NCI-H524 (cell line): ENCODE data around the gene AKR1E2.

Source experiments
- DNase-seq, 2 experiments: peaks; one replicate each; lab custom pipeline; 2025; lab: John Stamatoyannopoulos, UW

The AKR1E2 gene

DNA sequence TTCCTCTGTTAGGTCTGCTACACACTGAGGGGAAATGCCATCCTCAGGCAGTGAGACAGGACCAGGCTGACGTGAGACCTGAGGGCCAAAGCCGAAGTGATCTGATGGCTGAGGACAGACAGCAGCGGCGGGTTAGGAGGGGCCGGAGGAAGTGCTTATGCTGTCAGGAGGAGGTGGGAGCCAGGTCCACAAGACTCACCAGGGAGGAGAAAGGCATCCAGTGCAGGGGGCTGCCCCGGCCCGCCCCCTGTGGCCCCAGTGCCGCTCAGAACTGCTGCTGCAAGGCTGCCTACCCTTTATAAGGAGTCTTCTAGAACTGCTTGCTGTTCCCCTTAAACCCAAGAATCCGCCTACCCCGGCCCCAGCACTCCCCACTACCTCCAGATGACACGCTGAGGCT, 19.8 kb downstream of the AKR1E2 start:
- no peak for DNase-seq

DNA sequence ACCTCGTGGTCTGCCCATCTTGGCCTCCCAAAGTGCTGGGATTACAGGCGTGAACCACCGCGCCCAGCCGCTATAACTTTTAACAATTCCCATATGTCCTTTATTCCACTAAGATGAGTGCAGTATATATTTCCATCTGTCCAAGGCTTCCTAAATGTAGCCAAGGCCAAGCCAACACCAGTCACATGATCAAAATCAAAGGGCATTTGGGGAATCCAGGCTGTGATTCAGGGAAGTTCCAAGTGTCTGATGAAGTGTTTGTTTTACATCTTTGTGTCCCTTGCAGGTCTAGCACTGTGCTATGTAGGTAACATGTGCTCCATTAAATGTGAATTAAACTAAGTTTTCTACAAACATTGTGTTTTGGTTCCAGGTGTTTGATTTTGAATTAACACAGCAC, 20.8 kb downstream of the AKR1E2 start:
- DNase-seq, result no peak

DNA sequence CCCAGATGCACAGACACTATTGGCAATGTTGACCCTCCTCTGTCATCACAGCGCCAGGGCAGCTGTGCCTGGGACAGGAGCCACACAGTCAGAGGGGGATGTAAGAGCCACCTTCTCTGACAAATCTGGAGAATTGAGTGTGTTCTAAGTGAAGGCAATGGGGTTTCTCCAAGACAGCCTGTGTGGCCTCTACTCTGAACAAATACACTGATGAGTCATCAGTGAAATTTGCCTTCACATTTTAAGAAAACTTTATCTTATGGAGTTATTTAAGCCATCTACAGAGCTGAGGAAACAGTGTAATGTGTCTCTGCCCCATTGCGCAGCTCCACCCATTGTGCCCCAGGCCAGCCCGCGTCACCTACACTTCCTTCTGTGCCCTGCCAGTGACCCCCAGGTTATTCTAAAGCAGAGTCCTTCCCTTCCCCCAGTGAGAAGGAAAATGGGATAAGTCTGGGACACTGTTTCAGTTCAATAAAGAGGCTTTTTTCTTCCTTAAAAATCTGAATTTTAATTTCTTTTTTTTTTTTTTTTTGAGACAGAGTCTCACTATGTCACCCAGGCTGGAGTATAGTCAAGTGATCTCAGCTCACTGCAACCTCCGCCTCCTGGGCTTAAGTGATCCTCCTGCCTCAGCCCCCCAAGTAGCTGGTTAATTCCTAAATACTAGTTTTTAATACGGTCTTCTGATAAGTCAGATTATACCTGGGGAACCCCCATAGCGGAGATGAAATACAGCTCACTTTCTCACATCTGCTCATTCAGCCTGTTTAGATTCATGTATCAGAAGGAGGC, 21.8 kb downstream of the AKR1E2 start:
- no peak for DNase-seq

DNA sequence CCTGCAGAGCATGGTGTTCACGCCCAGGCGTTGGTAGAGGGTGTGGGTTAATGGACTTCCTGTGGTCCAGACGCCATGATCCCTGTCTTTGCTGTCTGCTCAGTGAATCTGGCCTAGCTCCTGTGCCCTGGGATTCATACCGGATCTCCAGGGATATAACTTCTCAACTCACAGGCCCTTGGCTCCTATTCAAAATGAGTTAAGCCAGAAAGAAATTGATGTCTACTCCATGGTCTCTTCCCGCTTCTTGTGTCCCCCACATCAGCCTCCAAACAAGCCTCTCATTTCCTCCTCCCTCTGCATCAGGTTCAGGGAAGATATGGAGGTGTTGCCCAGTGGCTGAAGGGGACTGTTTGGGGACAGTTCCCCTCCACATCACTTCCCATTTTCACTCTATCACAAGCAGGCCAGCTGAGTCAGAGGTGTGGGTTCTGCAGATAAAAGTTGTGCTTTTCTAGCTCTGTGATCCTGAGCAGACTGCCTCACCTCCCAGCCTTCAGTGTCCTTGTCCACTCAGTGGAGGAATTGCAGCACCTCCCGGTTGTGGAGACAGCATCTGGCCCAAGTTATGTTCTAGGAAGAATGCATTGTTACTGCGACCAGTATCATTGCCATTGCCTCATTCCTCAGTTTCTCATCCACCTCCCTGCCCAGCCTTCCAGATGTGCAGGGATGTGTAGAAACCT, 22.5 kb downstream of the AKR1E2 start:
- DNase-seq, result no peak

DNA sequence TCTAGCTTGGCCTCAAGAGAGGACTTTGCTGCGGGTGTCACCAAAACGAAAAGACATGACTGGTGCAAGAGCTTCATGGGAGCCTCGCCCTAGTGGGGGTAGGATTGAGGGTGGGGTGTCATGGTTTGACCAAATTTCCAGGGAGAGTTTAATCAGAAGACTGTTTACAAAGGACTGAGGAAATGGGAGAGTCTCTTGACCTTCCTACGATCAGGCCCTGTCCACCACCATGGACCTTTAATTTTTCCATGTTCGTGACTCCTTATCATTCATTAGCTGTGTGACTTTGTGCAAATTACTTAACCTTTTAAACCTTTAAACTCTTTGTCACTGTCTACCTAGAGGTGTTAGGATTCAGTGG, 23.0 kb downstream of the AKR1E2 start:
- DNase-seq, result no peak

DNA sequence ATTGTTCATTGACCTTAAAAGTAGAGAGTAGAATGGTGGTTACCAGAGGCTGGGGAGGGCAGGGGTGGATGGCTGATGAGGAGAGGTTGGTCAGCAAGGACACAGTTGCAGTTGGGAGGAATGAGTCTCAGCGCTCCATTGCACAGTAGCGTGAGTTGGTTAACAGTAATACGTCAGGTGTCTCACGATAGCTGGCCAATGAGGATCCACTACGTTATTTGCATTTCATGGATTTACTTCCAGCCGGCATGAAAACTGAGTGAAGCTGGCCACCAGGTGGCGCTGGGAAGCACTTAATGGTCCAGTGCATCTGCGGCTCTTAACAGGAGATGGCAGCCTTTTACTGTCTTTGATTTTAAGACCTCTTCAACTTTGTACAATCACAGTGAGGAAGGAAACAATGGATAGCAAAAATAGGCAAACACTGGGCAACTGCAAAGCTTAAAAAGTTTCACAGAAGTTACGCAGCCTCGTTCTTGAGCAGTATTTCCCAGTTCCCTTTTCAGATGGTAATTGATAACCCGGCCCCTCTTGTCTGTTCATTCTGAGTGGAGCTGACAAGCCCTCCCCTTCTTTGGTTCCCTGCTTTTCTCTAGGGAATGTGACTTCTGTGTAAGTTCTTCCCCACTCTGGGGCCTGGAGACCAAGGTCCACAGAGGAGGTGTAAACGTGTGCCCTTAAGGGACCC, 23.7 kb downstream of the AKR1E2 start:
- peak; percentile 53 to 74 for DNase-seq

DNA sequence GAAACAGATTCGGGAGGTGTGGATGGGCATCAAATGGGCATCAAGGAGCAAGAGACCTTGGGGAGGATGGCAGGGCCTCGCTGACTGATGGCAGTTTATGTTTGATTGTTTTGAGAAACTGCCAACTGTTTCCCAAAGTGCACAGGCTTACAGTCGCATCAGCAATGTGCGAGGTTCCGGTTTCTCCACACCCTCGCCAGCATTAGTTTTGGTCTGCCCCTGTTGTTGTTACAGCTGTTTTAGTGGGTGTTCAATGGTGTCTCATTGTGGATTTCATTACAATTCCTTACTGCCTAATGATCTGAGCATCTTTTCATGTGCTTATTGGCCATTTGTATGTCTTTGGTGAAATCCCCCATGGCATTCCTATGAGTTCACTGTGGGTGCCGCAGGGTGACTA, 24.4 kb downstream of the AKR1E2 start:
- DNase-seq, result no peak

DNA sequence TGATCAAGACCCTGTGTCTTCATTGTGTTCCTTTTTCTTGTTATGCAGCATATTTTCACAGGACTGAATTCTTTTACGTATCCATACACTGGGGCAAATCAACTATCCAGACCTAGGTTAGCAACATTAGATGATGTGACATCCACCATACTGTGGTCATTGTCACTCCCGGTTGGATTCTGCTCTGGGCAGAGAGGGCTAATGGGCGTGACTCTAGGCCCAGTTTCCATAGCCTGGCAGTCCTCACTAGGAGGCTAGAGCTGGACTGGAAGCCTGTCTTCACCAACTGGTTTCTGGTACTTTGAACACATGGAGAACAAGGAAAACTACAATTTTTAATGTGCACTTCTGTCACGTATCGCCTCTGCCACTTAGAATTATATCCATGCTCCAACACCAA, 25.2 kb downstream of the AKR1E2 start:
- DNase-seq, result no peak

DNA sequence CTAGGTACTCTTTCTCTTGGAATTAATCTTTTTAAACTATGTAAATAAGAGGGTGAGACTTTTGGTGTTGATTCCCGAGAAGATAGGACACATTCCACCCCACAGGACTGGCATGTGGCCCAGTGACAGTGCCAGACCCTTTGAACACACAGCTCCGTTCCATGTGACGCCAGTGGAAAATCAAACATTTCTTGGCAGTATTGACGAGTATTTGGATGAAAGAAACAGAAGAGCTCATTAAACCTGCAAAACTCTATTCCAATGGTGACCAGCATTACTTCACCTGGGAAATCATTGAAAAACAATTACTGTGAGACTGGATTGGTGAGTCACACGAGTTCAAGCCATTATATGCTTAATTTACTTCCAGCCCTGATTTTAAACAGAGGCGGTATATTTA, 25.8 kb downstream of the AKR1E2 start:
- no peak for DNase-seq

DNA sequence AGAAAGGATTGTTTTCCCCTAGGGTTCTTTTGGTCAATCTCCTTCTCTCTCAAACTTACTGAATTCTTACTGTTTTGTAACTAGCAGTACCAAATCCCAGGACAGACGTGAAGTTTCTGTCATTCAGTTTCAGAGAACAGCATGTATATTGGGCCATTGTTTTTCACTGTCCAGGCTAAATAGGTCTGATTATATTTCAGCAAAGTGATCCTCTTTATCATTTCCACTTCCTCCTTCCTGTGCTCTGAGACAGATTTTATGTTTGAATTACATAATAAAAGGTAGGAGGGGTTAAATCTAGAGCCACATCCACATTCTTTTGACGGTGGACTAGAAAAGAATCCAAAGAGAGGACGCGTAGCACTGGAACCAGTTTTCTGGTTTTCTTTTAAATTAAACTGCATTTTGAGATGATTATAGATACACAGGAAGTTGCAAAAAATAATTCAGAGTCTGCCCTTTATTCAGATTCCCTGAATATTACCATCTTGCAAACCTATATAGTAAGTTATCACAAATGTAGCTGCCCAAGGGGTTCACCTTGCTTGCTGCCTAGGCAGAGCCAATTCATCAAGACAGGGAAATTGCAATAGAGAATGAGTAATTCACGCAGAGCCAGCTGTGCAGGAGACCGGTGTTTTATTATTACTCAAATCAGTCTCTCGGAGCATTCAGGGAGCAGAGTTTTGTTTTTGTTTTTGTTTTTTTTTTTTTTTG, 40.1 kb downstream of the AKR1E2 start:
- no peak for DNase-seq

DNA sequence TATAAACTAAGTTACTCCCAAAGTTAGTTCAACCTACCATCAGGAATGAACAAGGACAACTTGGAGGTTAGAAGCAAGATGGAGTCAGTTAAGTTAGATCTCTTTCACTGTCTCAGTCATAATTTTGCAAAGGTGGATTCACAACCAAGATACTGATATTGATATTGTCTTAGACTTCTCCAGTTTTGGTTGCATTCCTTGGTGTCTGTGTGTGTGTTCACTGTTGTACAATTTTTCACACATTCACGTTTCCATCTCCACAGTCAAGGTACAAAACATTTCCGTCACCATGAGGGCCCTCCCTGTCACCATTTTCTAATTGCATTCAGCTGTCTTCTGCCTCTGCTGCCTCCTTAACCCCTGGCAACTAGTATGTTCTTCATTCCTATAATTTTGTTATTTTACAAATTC, 41.1 kb downstream of the AKR1E2 start:
- DNase-seq, result no peak

DNA sequence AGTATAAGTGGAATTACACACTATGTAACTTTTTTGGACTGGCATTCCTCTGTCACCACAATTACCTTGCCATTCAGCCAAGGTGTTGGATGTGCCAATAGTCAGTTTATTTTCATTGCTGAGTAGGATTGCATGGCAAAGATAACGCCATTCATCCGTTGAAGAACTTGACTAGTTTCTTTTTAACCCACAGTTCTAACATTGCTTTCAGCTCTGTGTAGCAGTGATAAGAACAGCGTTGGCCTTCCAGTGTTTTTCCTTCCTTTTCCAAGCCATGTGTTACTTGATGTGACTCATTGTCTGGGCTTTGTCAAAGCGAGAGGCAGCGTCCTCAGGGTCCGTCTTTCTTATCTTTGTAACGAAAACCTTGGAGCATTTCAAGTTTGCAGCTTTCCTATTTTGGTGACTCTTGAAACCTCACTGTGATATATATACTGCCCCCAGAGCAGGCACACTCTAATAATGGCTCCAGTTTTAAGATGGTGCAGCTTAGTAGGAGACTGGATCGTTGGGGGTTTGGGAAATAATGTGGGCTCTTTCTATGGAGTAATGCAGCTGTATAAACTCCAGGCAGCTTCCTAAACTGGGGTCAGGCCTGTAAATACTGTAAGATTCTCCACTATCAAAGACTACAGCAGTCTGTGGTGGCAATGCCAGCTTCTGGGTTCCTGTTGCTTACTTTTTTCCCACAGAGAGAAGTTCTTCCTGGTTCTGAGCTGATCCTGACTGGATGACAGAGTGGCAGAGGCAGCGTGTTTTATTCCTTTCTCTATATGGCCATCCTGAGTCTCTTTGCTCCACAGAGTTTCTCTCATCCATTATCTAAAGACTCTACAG, 41.7 kb downstream of the AKR1E2 start:
- no peak for DNase-seq

DNA sequence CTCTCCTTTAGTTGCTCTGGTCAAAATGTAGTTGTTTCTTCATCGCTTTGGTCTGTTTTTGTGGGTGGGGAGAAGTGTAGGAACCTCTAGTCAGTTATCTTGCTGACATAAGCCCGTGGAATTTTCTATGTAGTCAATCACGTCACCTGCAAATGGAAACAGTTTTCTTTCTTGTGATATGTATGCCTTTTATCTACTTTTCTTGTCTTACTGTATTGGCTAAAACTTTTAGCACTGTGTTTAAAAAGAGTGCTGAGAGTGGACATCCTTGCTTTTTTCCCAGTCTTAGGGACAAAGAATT, 42.3 kb downstream of the AKR1E2 start:
- DNase-seq, result no peak

DNA sequence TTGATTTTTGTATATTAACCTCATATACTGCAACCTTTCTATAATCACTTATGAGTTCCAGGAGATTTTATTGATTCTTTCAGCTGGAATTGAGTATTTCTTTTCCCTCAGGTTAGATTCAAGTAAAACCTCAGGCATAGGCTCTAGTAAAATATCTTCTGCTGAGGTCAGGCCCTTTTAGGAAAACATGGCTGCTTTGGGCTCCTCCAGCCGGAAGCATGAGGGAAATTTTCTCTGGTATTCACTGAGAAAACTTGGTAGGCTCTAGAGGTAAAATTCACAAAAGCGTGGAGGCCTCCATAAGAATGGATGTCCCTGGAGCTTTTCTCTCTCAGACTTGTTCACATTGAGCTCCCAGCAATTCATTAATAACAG, 56.7 kb downstream of the AKR1E2 start:
- DNase-seq, result no peak

DNA sequence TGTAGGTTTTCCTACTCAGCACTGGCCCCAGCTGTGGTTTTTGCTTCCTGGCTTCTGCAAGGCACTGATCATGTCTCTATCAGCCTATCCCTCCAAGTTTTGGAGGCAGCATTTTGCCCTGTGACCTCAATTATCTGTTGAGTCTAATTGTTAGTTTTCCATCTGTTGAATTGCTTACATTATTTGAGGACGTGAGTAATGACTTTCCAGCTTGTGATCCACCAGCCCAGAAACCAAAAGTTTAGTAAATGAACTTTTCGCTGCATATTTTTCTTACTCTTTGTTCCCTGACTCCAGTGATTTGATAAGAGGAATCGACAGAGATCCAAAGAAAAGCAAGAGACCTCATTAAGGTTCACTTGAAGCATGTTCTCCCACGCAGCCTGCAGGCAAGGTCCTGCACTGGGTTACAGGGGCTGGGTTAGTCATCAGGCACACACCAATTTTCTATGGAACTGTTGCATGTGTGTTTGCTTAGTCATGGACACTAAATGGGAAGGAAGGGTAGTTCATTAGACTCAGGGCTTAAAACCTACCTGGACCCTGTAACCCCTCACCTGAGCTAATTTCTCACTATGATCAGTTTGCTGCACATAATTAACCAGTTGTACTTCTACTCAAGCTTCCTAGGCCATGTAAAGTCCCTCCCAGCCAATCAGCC, 57.2 kb downstream of the AKR1E2 start:
- DNase-seq, result no peak

DNA sequence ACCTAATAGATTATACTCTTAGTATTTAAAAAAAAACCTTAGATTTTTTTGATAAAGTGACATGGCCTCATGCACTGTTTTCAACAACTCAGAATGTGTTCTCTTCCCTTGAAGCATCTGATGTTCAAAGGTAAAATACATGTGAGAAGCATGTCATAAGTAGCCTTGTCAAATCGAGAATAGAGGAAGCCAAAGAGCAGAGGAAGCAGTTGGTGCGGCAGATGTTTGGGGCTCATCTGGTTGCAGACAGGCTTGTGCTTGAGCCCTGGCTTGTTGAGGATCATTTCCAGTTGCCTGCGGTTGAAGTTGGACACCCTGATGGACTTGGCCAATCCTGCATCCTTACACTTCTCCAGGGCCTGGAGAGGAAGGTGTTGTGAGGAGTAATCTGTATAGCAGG, 59.2 kb downstream of the AKR1E2 start:
- peak in 1 of 2 experiments; percentile 47 for DNase-seq

DNA sequence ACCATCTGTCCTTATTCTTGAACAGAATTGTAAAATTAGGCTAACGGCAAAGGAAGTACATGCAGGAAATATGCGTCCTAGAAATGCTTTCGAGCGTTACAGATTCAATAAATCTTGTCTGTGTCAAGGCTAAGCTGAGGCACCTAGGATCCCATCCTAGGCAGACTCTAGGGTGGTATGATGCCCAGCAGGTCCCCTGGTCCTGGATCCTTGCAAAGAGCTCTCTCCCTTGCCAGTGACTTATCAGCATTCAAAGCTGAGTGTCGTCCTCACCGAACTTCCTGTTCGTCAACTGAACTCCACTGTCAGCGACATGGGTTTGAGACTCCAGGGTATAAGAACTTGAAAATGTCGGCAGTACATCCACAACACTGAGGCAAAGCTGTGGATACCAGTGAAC, 61.5 kb downstream of the AKR1E2 start:
- DNase-seq, result no peak

DNA sequence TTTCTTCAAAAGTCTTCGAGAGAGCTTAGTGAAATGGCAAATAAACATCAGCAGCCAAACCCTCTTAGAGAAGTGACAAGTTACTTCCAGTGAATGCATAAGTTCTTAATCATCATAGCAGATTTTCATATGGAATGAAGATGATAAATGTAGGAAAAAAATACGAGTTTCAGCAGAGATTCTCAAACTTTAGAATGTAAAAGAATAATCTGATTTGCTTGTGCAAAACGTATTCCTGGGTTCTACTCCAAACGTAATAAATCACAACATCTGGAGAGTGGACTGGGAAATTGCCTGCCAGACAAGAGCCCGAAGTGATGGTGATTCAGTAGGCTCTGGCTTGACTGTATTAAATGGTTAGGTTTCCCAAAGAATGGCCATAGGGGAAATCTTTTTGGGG, 62.2 kb downstream of the AKR1E2 start:
- no peak for DNase-seq

DNA sequence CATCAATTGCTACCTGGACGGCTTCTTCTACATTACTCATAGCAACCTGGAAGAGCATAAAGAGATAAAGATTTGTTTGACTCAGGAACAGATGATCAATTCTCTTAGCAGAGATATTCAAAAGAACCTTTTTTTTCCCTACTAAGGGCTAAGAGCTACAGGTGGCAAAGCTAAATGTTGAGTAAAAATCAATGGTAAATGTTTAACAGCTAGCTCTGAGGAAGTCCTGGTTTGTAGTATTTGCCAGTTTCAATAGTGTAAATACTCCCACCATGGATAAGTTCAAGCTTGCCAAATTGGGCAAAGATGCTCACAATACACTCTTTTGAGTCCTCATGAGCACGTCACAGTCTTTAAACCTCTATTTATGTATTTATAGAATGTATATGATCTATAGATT, 64.0 kb downstream of the AKR1E2 start:
- DNase-seq, result no peak

DNA sequence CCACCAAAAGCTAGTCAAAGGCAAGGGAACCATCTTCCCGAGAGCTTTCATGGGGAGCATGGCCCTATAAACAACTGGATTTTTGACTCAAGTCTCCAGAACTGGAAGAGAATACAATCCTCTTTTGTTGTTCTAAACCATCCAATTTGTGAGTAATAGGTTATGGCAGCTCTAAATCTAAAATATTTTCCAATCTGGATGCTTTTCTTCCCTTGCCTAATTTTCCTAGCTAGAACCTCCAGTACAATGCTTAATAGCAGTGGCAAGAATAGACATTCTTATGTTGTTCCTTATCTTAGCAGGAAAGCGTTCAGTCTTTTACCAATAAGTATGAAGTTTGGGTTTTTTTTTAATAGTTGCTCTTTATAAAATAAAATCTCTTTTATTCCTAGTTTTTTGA, 66.7 kb downstream of the AKR1E2 start:
- no peak for DNase-seq

DNA sequence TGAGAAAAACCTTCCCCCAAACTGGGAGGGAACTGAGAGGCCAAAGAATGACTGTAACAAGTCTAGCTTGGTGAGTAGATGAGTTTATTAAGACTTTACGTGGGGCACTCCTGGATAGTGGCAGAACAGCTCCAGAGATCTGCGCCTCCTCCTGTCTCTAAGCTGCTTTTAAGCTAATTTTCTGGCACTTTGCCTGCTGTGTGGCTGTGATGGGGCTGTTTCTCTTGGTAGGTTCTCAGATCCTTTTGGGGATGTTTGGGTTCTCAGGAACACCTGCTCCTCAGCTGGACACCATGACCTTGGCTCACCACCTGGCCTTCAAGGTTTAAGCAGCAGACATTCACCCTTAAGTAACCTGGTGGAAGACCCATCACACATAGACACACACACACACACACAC, 68.3 kb downstream of the AKR1E2 start:
- DNase-seq, result peak in 1 of 2 experiments; percentile 48
